Activated T-helper 1 cell treated with anti-CD3 and anti-CD28 coated beads, Interleukin-2, amount 50 U/mL, for 16 hours (primary cell): ENCODE measurements around the gene DNMT3L.

Experiments used
- DNase-seq, 2 donors: peaks; one replicate each; pipeline ENCODE4 v3.0.0-alpha.2; 2020; ENCODE audit warnings: low read depth in 1 of 2, low spot score in 1 of 2

Gene DNMT3L

GRCh38 chr21:44279354-44280260 lies 17.9 kb upstream of the DNMT3L start:
- no peak for DNase-seq

- no peak for DNase-seq
These were observed 13.3 kb upstream of the DNMT3L start for GRCh38 chr21:44275041-44275440.

- DNase-seq: no peak
These were observed 11.3 kb upstream of the DNMT3L start for GRCh38 chr21:44273046-44273445.

- no peak for DNase-seq
These were observed 10.7 kb upstream of the DNMT3L start for GRCh38 chr21:44272284-44272858.

GRCh38 chr21:44271558-44272283 lies 10.0 kb upstream of the DNMT3L start:
- no peak for DNase-seq

- DNase-seq: no peak
These were observed 7.4 kb upstream of the DNMT3L start for GRCh38 chr21:44269090-44269489.

- no peak for DNase-seq
These were observed 6.0 kb upstream of the DNMT3L start for GRCh38 chr21:44267655-44268142.

- no peak for DNase-seq
These were observed 4.1 kb upstream of the DNMT3L start for GRCh38 chr21:44265734-44266270.

- no peak for DNase-seq
These were observed 2.1 kb upstream of the DNMT3L start for GRCh38 chr21:44263768-44264167.

GRCh38 chr21:44263221-44263760 lies 1.6 kb upstream of the DNMT3L start:
- DNase-seq: no peak

GRCh38 chr21:44262338-44263056 lies 800 bp upstream of the DNMT3L start:
- DNase-seq: no peak

- no peak for DNase-seq
These were observed 686 bp downstream of the DNMT3L start for GRCh38 chr21:44260791-44261631.

GRCh38 chr21:44260066-44260465 lies 1.6 kb downstream of the DNMT3L start:
- no peak for DNase-seq

- no peak for DNase-seq
These were observed 2.5 kb downstream of the DNMT3L start for GRCh38 chr21:44259082-44259705.

- no peak for DNase-seq
These were observed 3.5 kb downstream of the DNMT3L start for GRCh38 chr21:44258056-44258725.

- no peak for DNase-seq
These were observed 6.2 kb downstream of the DNMT3L start for GRCh38 chr21:44255511-44255981.

GRCh38 chr21:44253832-44254710 lies 7.6 kb downstream of the DNMT3L start:
- DNase-seq: no peak
